ENCODE results near the gene OVAAL. TPM values are rescaled to one million over a fixed set of nuclear protein-coding genes. Genes with fewer than 3 reads are reported as not detected.

The OVAAL gene
- total and polyA plus RNA-seq, 2 donors (not counting 3 experiments of a cell fraction or from before 2014, with no cell fraction given): 0.04 TPM; not detected in 1

DNA sequence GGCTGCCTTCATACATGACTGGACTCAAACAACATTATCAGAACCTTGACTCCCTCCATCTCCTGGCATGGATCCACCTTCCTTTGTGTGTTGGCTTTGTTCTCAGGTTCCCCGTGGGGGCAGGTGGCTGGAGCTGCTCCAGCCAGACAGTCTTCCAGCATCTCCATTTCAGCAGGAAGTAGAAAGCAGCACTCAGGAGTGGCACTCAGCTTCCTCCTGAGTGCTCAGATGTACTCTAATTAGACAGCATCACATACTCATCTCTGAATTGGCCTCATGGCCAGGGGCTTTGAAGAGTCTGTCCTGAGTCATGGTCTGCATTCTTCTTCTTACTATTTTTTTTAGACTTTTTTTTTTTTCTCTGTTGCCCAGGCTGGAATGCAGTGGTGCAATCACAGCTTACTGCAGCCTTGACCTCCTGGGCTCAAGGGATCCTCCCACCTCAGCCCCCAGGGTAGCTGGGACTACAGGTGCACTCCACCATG, 27.9 kb downstream of the OVAAL start:
- CTCF ChIA-PET: no interaction called here

More for the DNA sequence above, 27.9 kb downstream of the OVAAL start:
- H3K36me3 ChIP-seq (ENCODE audit: control insufficient read depth in 2 of 2, extremely low read depth in 1 of 2, insufficient read depth in 2 of 2, low read length in 2 of 2): no peaks in the 10 kb centered on the region
- POLR2A ChIA-PET: no interaction called here
- no TSS peak for BruUV-seq (replicated peaks)
- H3K4me1 ChIP-seq (ENCODE audit: control insufficient read depth, extremely low read depth, insufficient read depth, low read length): no peaks in the 10 kb centered on the region
- H3K4me2 ChIP-seq (ENCODE audit: insufficient read depth, low read length): no peak overlapping the region
- no peak overlapping the region for H3K27ac ChIP-seq (ENCODE audit: insufficient read depth, low read depth, low read length)
- no peaks in the 10 kb centered on the region for H3K9me1 ChIP-seq (replicated peaks; ENCODE audit: control insufficient read depth, extremely low read depth, insufficient read depth, low read length)
- dilution Hi-C loops (cut with MboI; ENCODE audit: extremely low pct_ligation_motif_present, low sequenced_read_pairs): no loop called here
- H3K9ac ChIP-seq (replicated peaks; ENCODE audit: extremely low read depth, insufficient read depth, low read length): no peak overlapping the region
- TF ChIP-seq, protein P1, sequence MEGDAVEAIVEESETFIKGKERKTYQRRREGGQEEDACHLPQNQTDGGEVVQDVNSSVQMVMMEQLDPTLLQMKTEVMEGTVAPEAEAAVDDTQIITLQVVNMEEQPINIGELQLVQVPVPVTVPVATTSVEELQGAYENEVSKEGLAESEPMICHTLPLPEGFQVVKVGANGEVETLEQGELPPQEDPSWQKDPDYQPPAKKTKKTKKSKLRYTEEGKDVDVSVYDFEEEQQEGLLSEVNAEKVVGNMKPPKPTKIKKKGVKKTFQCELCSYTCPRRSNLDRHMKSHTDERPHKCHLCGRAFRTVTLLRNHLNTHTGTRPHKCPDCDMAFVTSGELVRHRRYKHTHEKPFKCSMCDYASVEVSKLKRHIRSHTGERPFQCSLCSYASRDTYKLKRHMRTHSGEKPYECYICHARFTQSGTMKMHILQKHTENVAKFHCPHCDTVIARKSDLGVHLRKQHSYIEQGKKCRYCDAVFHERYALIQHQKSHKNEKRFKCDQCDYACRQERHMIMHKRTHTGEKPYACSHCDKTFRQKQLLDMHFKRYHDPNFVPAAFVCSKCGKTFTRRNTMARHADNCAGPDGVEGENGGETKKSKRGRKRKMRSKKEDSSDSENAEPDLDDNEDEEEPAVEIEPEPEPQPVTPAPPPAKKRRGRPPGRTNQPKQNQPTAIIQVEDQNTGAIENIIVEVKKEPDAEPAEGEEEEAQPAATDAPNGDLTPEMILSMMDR (IDR thresholded peaks at IDR 0.05; ENCODE audit: extremely low read depth in 1 of 2, insufficient read depth in 1 of 2, low read depth in 1 of 2, low read length in 2 of 2): no peak
- TF ChIP-seq JUN (IDR thresholded peaks at IDR 0.05; ENCODE audit: borderline replicate concordance, insufficient read depth, insufficient read length, low read depth): no peak
- no peak for TF ChIP-seq POLR2A (IDR thresholded peaks at IDR 0.05; ENCODE audit: low read depth, low read length)
- TF ChIP-seq EZH2 (IDR thresholded peaks at IDR 0.05; ENCODE audit: borderline replicate concordance, low read depth, low read length, severe bottlenecking): no peak
- TF ChIP-seq, protein P2, sequence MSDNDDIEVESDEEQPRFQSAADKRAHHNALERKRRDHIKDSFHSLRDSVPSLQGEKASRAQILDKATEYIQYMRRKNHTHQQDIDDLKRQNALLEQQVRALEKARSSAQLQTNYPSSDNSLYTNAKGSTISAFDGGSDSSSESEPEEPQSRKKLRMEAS (IDR thresholded peaks at IDR 0.05; ENCODE audit: insufficient read depth, insufficient read length): no peak
- TF ChIP-seq POLR2AphosphoS5 (IDR thresholded peaks at IDR 0.05; ENCODE audit: insufficient read depth, low read depth, low read length): no peak
- TF ChIP-seq MYC (IDR thresholded peaks at IDR 0.05; ENCODE audit: low read depth, low read length): no peak
- no peak for TF ChIP-seq GATA2 (IDR thresholded peaks at IDR 0.05; ENCODE audit: insufficient read depth, insufficient read length, low read depth, low read length)
- TF ChIP-seq FOS (IDR thresholded peaks at IDR 0.05; ENCODE audit: borderline replicate concordance, insufficient read depth, low read length): no peak
- peaks cover 0 to 4% of the 10 kb centered on the region in 2 experiments for H3K27me3 ChIP-seq (ENCODE audit: control insufficient read depth in 2 of 2, insufficient read depth in 2 of 2, low read length in 2 of 2)
- FAIRE-seq (no peak), DNase-seq (ENCODE audit: low read depth, low spot score) (peak; percentile 47)
- no peak overlapping the region for H3K4me3 ChIP-seq (replicated peaks in 1 of 3; ENCODE audit: insufficient read depth in 1 of 3, low read depth in 1 of 3, low read length in 3 of 3)
- H4K20me1 ChIP-seq (replicated peaks; ENCODE audit: control insufficient read depth, extremely low read depth, insufficient read depth, low read length): no peaks in the 10 kb centered on the region
- intact Hi-C loops (cut with micrococcal nuclease): no loop called here
- H2AFZ ChIP-seq (ENCODE audit: low read depth, low read length): no peak overlapping the region
- H3K79me2 ChIP-seq (ENCODE audit: control insufficient read depth, insufficient read depth, low read length): no peaks in the 10 kb centered on the region
- H3K9me3 ChIP-seq (replicated peaks; ENCODE audit: control insufficient read depth, insufficient read depth, low read length): no peaks in the 10 kb centered on the region
